COR-L47 (cell line): Measurements from ENCODE around the gene VAV3.
"Not testable (repeated sequence)": the region's sequence is repeated elsewhere in the genome, so short reads cannot be mapped to it uniquely, and the experiment has no call there.

Source experiments
- DNase-seq: peaks from one replicate; lab custom pipeline; 2025; lab: John Stamatoyannopoulos, UW

Gene VAV3

DNA sequence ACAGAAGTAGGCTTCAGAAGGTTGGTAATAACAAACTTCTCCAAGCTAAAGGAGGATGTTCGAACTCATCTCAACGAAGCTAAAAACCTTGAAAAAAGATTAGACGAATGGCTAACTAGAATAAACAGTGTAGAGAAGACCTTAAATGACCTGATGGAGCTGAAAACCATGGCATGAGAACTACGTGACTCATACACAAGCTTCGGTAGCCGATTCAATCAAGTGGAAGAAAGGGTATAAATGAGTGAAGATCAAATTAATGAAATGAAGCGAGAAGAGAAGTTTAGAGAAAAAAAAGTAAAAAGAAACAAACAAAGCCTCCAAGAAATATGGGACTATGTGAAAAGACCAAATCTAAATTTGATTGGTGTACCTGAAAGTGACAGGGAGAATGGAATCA is 231.6 kb downstream of the VAV3 start:
- DNase-seq: not testable (repeated sequence)

DNA sequence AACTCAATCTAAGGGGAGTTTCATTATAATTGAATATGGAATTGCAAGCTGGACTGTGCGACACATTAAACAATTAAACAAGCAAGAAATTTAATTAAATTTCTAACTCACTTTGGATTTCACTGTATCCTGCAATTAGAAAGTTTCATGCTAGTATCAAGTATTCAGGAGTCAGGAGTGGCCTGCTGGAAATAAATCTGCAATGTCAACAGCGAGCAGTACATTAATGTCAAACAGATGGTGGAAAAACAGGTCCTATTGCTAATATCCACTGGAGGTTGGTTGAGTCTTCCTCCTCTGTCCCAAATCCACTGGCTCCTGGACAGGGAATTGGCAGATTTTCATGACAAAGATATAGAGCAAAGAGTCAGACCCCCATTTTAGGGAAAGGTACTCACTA is 237.1 kb downstream of the VAV3 start:
- no peak for DNase-seq

DNA sequence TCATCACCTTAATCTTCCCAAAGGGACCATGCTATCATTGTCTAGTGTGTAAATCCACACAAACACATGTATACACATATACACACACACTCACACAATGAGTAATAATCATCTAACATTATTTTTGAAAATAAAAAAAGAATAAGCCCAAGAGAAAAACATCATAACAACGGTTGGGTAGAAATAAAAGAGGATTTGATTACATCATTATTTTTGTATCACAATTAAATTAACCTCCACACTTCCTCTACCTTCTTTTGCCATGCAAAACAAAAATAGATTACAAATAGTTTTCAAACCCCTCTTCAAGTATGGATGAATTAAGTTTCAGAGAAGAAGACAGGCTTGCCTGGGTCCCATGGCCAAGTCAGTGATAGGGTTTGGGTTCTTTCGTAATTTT is 238.1 kb downstream of the VAV3 start:
- no peak for DNase-seq

DNA sequence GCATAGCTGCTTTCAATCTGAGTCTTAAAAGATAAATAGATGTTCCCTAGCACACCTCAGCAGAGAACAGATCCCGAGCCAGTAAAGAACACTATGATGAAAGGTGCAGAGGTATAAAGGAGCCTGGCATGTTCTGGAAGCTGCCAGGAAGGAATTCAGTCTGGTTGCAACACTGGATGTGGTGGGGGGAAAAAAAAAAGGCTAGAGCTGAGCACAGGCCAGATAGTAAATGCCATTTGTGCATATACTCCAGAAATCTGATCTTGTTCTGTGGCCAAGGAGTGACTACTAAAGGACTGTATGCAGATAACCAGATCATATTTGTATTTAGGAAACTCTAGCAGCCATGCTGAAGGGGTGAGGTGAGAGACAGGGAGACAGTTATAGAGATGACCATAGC is 240.3 kb downstream of the VAV3 start:
- no peak for DNase-seq

DNA sequence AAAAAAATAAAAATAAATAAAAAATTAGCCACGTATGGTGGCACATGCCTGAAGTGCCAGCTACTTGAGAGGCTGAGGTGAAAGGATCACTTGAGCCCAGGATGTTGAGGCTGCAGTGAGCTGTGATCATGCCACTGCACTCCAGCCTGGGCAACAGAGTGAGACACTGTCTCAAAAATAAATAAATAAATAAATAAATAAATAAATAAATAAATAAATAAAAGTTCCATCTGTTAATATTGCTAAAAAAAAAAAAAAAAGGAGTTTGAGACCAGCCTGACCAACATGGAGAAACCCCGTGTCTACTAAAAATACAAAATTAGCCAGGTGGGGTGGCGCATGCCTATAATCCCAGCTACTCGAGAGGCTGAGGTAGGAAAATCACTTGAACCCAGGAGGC is 244.8 kb downstream of the VAV3 start:
- DNase-seq: not testable (repeated sequence)

DNA sequence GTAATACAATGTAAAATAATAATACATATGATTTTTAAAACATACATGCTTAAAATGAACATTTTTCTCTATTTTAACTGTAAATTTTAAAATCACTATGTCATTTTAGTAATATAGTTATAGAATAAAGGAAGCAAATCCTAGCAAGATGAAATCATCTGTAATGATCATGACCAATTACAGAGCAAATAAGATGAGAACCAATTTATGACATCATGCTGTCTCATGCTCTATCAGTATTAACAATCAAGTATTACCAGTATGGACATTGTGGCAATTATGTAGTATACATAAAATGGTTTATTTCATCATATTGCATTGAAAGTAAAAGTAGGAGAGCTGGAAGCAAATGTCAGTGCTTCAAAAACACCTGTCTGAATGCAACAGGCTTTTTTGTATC is 255.0 kb downstream of the VAV3 start:
- no peak for DNase-seq

DNA sequence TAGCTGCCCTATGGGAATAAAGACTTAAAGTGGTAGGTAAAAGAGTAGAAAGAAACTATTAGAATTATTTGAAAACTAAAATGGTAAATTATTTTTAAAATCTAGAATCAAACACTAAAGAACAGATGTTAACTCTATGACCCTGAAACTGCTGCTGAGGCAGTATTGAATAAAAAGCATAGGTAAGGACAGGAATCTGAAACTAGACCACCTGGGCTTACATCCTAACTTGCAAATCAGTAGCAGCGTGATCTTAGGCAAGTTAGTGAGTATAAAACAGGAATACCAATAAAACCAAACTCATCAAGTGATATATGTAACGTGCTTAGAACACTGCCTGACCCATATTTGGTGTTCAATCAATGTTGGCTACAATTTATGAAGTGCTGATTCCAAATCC is 257.9 kb downstream of the VAV3 start:
- DNase-seq: no peak

DNA sequence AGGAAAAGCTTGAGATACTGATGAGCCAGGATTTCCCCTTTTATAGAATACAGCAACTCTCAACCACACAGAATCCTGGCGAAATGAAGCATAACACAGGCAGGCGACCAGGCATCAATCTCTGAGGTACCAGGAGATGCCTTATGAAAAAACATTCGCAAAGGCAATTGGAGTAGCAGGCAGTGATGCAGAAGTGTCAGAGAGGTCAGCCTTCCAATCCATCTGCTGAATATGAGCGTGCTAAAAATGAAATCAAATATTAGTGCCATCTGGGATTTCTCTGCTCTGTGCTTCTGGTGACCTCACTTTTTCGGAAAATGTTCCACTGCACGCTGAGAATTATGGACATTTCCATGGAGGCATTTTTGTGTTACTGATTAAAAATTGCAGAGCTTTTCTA is 258.8 kb downstream of the VAV3 start:
- no peak for DNase-seq

DNA sequence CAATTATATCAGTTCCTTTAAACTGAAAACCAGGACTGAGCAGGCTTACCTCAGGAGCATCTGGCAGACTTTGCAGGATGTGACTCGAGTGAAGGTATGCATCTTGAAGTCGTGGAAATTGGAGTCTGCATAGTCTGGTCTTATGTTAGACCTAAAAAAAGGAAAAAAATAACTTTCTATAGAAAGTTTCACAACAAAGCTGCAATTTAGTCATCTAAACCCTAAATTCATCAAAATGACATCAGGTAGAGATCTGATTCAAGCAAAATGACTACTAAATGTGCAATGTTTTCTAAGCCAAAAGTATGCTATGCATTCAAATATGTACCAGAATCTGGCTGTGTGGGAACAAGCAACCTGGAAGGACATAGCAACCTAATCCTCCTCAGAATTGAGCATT is 260.1 kb downstream of the VAV3 start:
- no peak for DNase-seq

DNA sequence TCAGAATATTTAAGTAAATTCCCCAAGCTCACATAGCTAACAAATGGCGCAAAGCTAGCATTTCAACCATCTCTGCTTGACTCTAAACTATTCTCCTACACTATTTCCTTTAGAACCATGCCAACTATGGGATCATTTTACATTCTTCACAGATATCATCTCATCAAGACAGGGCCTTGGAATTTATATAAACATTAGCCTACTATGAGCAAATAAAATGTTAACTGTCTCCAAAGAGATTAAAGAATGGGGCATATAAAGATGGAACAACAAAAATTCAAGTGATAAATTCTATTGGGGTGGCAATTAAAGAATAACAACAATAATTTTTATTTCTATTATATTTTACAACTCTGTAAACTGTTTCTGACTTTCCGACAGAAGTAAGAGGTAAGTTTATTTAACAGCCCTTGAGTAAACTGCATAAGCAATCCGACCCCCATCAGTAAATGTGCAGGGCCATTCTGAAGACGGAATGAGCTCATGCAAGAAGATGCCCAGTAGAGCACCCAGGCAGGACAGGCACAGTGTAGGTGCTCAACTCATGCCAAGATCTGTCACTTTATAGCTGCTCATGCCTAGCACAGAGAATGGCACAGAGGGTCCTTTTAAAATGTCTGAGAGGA is 261.9 kb downstream of the VAV3 start:
- DNase-seq: no peak

DNA sequence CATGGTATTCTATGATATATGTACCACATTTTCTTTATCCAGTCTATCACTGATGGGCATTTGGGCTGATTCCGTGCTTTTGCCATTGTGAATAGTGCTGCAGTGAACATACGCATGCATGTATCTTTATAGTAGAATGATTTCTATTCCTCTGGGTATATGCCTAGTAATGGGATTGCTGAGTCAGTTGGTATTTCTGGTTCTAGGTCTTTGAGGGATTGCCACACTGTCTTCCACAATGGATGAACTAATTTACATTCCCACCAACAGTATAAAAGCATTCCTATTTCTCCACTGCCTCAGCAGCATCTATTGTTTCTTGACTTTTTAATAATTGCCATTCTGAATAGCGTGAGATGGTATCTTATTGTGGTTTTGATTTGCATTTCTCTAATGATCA is 264.3 kb downstream of the VAV3 start:
- not testable (repeated sequence) for DNase-seq

DNA sequence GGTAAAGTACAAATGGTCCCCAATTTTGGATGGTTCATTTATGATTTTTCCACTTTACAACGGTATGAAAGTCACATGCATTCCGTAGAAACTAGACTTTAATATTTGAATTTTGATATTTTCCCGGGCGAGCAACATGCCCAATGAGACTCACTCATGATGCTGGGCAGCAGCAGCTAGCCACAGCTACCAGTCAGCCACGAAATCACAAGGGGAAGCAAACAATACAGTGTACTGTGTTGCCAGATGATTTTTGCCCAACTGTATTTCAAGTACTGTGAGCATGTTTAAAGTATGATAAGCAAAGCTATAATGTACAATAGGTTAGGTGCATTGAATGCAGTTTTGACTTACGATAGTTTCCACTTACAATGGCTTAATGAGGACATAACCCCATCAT is 266.8 kb downstream of the VAV3 start:
- DNase-seq: no peak

DNA sequence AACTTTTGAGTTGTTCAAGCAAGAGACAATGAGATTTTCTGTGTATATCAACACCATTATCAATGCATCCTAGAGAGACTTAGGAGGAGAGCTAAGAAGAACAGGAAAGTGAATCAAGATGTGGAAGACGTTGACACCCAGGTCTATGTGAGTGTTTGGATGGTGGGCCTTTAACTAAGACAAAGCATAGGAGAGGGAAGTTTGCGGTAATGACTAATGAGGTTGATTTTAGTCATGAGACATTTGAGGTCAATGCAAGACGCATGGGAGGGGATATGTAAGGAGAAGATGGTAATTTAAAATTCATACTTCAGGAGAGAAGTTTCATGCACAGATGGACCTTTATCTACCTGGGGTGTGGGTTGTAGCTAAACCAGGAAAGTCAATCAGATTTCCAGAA is 269.6 kb downstream of the VAV3 start:
- no peak for DNase-seq

DNA sequence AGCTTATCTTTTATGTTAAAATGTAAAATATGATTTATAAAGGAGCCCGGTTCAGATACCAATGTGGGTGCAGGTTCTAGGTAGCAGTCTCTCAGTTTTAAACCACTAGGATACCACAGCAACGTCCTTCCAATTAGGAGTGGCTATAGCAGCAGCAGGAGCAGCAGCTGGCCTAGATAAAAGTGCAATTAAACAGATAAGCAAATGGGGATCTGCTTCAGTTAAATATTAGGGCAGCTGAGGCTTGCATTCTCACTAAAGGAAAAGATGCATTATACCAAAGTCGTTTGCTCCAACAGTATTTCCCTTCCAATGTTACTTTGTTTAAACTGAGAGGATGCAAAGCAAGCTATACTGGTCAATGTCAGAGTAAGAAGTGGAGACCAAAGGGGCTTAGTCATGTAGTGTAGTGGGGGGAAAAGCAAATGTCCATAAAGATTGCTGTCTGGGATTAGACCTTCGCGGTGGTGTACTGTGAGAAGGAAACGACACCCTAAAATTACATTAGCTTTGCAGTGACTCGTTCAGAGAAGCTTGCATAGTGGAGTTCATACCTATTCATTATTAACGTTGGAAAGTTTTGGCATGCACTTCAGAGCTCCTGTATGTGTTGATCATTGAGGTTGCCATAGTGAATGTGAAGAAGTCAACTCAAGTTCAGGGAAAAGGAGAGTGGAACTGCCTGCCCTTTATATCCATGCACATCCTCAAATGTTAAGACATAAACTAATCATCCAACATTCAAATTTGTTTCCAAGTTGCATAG is 272.2 kb downstream of the VAV3 start:
- DNase-seq: no peak

DNA sequence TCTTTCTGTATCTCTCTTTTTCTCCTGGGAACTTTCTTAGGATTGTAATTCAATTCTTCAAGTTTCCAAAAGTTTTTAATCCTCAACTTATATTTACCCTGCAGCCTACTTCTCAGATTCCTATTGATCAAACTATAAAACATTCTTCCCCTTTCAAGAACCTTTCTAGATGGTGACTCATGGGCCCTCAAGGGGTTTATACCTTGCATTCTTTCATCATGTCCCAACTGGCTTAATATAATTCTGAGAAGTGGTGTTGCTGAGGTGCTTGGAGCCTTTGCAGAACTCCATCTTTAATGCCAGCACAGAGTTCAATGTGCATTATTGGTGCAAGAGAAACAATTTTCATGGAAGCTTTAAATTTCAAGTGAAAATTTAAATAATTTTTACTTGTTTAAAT is 273.4 kb downstream of the VAV3 start:
- DNase-seq: no peak

DNA sequence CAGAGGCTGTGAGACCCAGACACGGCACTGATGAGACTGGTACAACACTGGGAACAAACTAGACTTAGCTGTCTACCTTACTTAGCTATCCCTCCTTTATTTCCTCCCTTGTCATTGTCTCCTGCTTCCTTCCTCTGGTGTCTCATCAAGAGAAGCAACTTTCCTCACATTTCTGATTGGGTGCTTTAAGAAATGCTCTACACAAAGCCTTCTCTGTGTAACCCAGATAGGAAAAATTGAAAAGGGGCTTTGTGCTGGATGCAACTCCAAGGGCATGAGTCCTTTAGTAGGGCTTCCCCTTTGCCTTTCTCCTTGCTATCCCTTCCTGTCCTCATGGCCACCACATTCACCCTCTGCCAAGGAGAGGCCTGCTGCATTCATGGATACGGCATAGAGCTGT is 274.5 kb downstream of the VAV3 start:
- DNase-seq: no peak

DNA sequence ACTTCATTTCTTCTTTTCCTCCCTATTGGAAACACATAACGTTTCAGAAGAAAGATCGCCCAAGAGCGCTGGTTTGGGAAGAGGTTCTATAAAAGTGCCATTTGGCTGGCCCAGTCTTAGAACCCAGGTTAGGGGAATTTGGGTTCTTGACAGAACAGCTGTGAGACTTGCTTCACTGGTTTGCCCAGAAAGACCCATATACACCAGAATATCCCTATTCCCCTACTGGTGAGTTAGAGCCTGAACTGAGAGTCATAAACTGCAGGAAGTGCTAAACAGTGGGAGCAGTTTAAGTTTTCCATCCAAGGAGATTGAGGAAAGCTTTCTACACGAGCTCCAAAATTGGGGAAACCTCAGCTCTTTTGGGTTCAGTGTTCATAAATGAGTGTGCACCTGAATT is 275.2 kb downstream of the VAV3 start:
- no peak for DNase-seq

DNA sequence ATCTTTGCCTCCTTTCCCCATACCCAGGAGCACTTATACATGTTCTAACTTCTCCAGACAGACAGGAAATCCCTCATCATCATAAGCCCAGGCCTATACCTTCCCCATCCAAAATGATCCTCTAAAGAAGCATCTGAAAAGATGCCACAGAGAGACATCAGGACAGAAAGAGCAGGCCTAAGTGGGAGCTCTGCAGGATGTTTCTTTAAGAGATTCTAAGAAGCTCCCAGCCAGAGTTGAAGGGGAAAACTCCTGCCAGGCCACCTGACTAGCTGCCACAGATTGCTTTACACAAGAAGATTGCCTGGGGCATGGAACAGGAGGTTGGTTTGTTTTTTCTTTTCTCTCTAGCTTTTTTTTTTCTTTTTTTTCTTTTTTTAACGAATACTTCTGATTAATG is 275.8 kb downstream of the VAV3 start:
- no peak for DNase-seq

DNA sequence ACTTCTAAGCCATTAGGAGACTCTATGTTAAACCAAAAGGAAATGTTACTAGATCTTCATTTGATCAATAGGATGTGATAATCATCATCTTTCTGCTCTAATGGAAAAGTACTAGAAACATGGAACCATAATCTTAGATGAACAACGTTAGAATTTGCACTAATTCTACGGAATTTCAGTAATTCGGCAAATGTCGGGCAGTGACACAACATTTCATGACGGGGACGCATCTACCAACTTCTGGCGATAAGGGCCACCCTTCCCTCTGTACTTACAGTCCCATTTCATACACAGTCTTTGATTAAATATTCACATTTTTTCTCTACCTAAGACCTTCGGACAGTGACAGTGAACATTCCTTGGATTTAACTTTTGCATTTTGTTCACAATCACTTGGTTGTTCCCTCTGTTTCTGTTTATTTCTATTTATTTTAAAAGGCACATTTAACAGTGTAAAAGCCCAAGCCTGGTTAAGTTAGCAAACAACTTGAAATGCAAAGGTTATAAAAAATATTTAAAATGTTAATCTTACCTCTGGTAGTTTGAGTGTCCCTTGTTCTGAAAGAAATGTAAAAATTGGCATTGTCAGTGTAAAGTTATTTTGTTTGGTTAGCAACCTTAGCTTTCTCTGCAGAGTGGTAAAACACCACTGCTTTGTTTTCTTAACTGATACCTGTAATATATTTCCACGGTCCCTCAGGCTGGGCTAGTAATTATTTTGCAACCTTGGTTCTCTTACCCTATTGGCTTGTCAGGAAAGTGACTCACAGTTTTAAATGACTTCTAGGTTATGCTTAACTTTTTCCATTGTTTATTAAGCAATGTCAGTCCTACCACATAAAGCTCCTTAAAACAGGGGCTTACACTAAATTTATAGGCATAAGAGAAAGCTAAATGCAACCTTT is 276.9 kb downstream of the VAV3 start:
- no peak for DNase-seq

DNA sequence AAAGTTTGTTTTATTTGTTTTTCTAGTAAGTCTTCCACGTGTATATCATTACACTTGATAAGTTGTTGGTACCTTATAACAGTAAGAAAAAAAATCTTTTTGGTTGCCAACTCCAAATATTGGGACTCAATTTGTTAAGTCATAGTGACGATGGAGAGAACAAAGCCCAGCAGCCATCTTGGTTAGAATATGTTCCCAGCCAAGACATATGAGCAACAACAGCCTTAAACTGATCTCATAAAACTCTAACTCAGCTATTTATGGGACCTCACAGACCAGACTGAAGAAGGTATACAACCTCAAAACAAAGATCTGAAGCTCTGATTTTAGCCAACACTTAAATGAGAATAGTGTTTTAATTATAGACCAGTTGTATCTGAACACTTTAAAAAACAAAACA is 281.3 kb downstream of the VAV3 start:
- DNase-seq: no peak

DNA sequence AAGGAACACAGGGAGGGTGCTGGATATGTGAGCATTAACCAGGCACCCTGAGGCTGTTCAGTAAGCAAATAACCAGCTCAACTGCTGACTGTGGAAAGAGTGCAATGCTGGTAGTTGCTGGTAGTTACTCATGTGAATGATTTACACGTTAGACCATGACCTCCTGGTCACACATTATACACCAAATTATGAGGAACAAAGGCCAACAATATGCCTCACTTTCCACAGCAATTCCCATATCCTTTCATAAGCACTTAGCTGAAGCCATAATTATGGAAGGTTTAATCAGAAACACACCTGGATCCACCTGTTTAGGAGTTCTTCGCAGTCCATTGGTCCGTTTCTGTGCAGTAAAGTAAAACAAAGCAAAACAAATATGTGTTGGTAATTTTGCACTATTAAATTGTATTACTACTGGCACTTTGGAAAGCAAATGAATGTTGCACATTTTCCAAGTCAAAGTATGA is 281.8 kb downstream of the VAV3 start:
- peak; percentile 86 for DNase-seq

DNA sequence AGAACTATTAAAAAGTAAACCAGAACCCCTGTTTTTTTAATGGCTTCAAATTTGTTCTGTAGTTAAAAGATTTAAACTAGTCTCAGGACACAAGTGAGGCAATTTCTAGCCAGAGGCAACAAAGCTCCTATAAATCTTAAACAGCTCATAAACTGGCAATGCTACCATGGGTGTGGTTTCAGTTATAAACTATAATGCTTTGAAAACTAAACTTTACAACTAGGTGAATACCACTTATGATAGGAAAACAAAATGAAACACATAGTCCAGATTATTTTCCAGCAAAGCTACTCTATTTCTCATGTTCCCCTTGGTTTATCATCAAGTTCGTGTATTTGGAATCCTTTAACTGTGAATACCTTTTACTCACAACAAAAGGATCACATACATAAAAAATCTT is 282.5 kb downstream of the VAV3 start:
- no peak for DNase-seq

DNA sequence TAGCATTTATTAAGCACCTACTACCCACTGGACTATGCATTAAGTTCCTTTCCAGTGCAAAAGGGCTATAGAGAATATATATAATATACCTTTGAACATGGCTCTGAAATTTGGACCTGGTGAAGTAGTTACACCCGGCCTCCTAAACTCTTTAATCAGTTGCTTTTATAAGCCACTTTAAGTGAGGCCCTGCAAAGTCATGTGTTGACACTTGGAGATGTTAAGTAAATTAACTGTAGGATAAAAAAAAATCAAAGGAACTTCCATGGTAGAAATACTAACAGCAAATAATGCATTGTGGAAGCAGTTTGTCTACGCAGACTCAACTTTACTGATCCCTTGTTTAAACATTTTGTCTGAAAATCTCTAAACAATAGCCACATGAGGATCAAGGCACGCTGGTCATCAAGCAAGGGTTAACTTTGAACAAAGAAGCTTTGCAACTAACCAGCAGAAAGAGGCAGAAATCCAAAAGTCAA is 283.9 kb downstream of the VAV3 start:
- no peak for DNase-seq
